OCI-LY7 (cell line): ENCODE results near the gene GPR25. TPM values are rescaled to one million over a fixed set of nuclear protein-coding genes. Genes with fewer than 3 reads are reported as not detected.

ENCODE experiments used
- BruUV-seq: library from RNA; stranded (reverse); fragments of 400-500 nt; replicated peaks from 2 replicates; lab custom pipeline; 2021; lab: Mats Ljungman, UMichigan
- CTCF ChIA-PET: fragments of 300-600 bp; sonication (Branson Sonifier 250); formaldehyde crosslinking; loops from one replicate; lab custom pipeline; 2022; ENCODE audit warnings: antibody characterized with exemption; ENCODE audit not compliant: unreplicated experiment; lab: Charles Lee
- POLR2A ChIA-PET: fragments of 300-600 bp; sonication (Branson Sonifier 250); formaldehyde crosslinking; loops from one replicate; lab custom pipeline; 2022; ENCODE audit warnings: antibody characterized with exemption; lab: Charles Lee
- DNase-seq: peaks from one replicate; pipeline ENCODE4 v3.0.0-alpha.2; 2015; ENCODE audit warnings: low spot score
- H2AFZ ChIP-seq: fragments of 200-600 bp; sonication (generic), shearing (Covaris generic); 2 replicates; pipeline ENCODE4 v1.6.1; 2014; ENCODE audit warnings: mild to moderate bottlenecking, antibody characterized with exemption, low read length, moderate library complexity
- H3K27ac ChIP-seq: fragments of 200-600 bp; sonication (generic); 2 replicates; pipeline ENCODE4 v1.5.1; 2014; ENCODE audit warnings: mixed run types, low read depth, mild to moderate bottlenecking, moderate library complexity, low read length, inconsistent platforms; ENCODE audit not compliant: poor library complexity, severe bottlenecking
- H3K36me3 ChIP-seq: fragments of 200-600 bp; sonication (generic); 2 replicates; pipeline ENCODE4 v1.6.1; 2014; ENCODE audit warnings: mild to moderate bottlenecking, antibody characterized with exemption, low read length, moderate library complexity, mixed read lengths; ENCODE audit not compliant: insufficient read depth
- H3K4me1 ChIP-seq: fragments of 200-600 bp; sonication (generic); 2 replicates; pipeline ENCODE4 v1.5.1; 2014; ENCODE audit warnings: mild to moderate bottlenecking, low read length; ENCODE audit not compliant: insufficient read depth, poor library complexity, severe bottlenecking
- H3K4me2 ChIP-seq: fragments of 200-600 bp; sonication (generic); 2 replicates; pipeline ENCODE4 v1.6.1; 2014; ENCODE audit warnings: mild to moderate bottlenecking, low read length
- H3K4me3 ChIP-seq: fragments of 200-600 bp; sonication (generic); 2 replicates; pipeline ENCODE4 v1.5.1; 2014; ENCODE audit warnings: mild to moderate bottlenecking, low read depth, low read length; ENCODE audit not compliant: poor library complexity, severe bottlenecking
- H3K79me2 ChIP-seq: fragments of 200-600 bp; sonication (generic); 2 replicates; pipeline ENCODE4 v1.6.1; 2016; ENCODE audit warnings: low read depth, mild to moderate bottlenecking, low read length, moderate library complexity, mixed read lengths; ENCODE audit not compliant: insufficient read depth
- H3K9me2 ChIP-seq: fragments of 200-600 bp; sonication (generic); 2 replicates; pipeline ENCODE4 v1.6.1; 2016; ENCODE audit warnings: mild to moderate bottlenecking, low read length, mixed read lengths; ENCODE audit not compliant: insufficient read depth
- H3K9me3 ChIP-seq: fragments of 200-600 bp; sonication (generic); 2 replicates; pipeline ENCODE4 v1.6.1; 2014; ENCODE audit warnings: mild to moderate bottlenecking, mixed run types, low read length, mixed read lengths
- H4K20me1 ChIP-seq: fragments of 200-600 bp; sonication (generic); 2 replicates; pipeline ENCODE4 v1.6.1; 2014; ENCODE audit warnings: mild to moderate bottlenecking, antibody characterized with exemption, low read length, moderate library complexity, mixed read lengths; ENCODE audit not compliant: insufficient read depth
- CTCF ChIP-seq: fragments of 200-600 bp; sonication (generic); conservative IDR thresholded peaks from 2 replicates; pipeline ENCODE4 v1.5.1; 2014; ENCODE audit warnings: mild to moderate bottlenecking, antibody characterized with exemption, low read length, moderate library complexity, mixed read lengths
- EZH2phosphoT487 ChIP-seq: fragments of 200-600 bp; sonication (generic); IDR thresholded peaks from 2 replicates; pipeline ENCODE4 v1.6.1; 2018; ENCODE audit warnings: low read depth, borderline replicate concordance, mild to moderate bottlenecking, mixed run types, antibody characterized with exemption, low read length, moderate library complexity, mixed read lengths
- intact Hi-C: fragments of 100-400 bp; cut with micrococcal nuclease; formaldehyde crosslinking; loops from one replicate; pipeline ENCODE4 v1.10.0; 2022; ENCODE audit not compliant: unreplicated experiment
- total RNA-seq, 2 experiments: library from RNA; depleted of rRNA in 1 of 2; stranded (reverse); fragments of >200 nt in 1 of 2; shearing (Covaris generic) in 1 of 2; gene quantifications; 2 replicates each; pipeline ENCODE4 v1.2.3, GENCODE V29; 2014 to 2022

The GPR25 gene
- total RNA-seq, 2 experiments from 2014 or later: not detected

GRCh38 chr1:200899954-200900867 is 27.4 kb downstream of the GPR25 start:
- Histone ChIP-seq H3K27ac (no peak overlapping the region), H3K9me3 (no peaks in the 10 kb centered on the region), H3K4me1 (no peaks in the 10 kb centered on the region), H3K79me2 (no peaks in the 10 kb centered on the region), H4K20me1 (no peaks in the 10 kb centered on the region), H3K9me2 (no peaks in the 10 kb centered on the region), H3K36me3 (no peaks in the 10 kb centered on the region), H3K4me2 (no peak overlapping the region), H2AFZ (no peak overlapping the region), H3K4me3 (no peak overlapping the region)
- DNase-seq: no peak
- ChIA-PET CTCF (interaction anchor here (0.6 kb wide), 1 partner anchor 373 kb away, joined by 3 read pairs; no protein-coding TSS in a partner anchor), POLR2A (interaction anchor here (0.6 to 1.0 kb wide), 4 partner anchors 54 to 336 kb away, joined by 3 to 4 read pairs (median 3); no protein-coding TSS in a partner anchor)
- intact Hi-C loops: no loop called here
- TF ChIP-seq EZH2phosphoT487 (no peak), CTCF (no peak)
- no TSS peak for BruUV-seq

GRCh38 chr1:200900877-200901276 is 28.1 kb downstream of the GPR25 start:
- H2AFZ ChIP-seq: no peak overlapping the region
- TF ChIP-seq EZH2phosphoT487: no peak
- no peak for TF ChIP-seq CTCF
- no peaks in the 10 kb centered on the region for H4K20me1 ChIP-seq
- ChIA-PET POLR2A (interaction anchor here (0.6 kb wide), 1 partner anchor 111 kb away, joined by 5 read pairs; no protein-coding TSS in a partner anchor), CTCF (no interaction called here)
- no TSS peak for BruUV-seq
- no peak overlapping the region for H3K4me2 ChIP-seq
- H3K36me3 ChIP-seq: no peaks in the 10 kb centered on the region
- intact Hi-C loops: no loop called here
- no peak overlapping the region for H3K4me3 ChIP-seq
- no peaks in the 10 kb centered on the region for H3K79me2 ChIP-seq
- H3K9me2 ChIP-seq: no peaks in the 10 kb centered on the region
- H3K27ac ChIP-seq: no peak overlapping the region
- no peak for DNase-seq
- no peaks in the 10 kb centered on the region for H3K9me3 ChIP-seq
- no peaks in the 10 kb centered on the region for H3K4me1 ChIP-seq

- no peaks in the 10 kb centered on the region for H3K9me2 ChIP-seq
- no peak for DNase-seq
- BruUV-seq: no TSS peak
- no peaks in the 10 kb centered on the region for H3K9me3 ChIP-seq
- H2AFZ ChIP-seq: no peak overlapping the region
- H3K4me1 ChIP-seq: no peaks in the 10 kb centered on the region
- TF ChIP-seq EZH2phosphoT487: no peak
- TF ChIP-seq CTCF: no peak
- POLR2A ChIA-PET: interaction anchor here (0.6 kb wide), 1 partner anchor 112 kb away, joined by 5 read pairs; no protein-coding TSS in a partner anchor
- no peak overlapping the region for H3K27ac ChIP-seq
- no peaks in the 10 kb centered on the region for H4K20me1 ChIP-seq
- no peak overlapping the region for H3K4me2 ChIP-seq
- H3K79me2 ChIP-seq: no peaks in the 10 kb centered on the region
- CTCF ChIA-PET: no interaction called here
- intact Hi-C loops: no loop called here
- H3K4me3 ChIP-seq: no peak overlapping the region
- no peaks in the 10 kb centered on the region for H3K36me3 ChIP-seq
Observed at GRCh38 chr1:200901350-200901749, 28.6 kb downstream of the GPR25 start.
